ENCODE measurements around the gene SOX9.

DNA sequence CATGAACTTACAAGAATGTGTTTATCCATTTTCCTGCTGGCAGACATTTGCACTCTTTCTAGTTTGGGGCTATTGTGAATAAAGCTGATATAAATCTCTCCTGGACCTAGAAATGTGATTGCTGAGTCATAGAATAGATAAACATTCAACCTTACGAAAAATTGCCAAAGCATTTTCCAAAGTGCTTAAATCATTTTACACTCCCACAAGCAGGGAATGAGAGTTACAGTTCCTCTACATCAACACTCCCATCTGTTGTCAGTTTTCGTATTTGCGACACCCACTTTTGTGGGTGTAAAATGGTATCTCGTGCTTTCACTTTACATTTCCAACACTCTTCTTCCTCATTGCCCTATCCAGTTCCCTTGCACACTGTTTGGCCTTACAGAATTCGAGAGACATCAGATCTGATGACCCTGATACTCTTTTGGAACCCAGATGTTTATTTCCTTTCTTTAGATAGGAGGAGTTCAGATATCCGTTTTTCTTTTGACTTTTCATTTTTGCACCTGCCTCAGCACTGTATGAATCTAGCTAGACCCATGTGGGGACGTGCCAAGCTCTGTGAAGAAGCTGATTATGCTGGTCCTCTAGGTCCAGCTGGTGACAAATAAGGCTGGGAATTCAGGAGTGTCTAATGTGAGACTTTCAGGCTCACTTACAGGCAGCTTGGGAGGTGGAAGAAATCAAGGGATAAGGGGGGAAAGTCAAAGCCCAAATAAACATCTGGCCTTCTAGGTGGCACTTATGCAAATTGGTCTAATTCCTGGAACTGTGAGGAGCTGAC lies 14.0 kb downstream of the SOX9 start:
- TF ChIP-seq POLR2AphosphoS5 (IDR thresholded peaks at IDR 0.05; ENCODE audit: control insufficient read depth, insufficient read depth, low read depth, low read length) (no peak), ZFP1 (CRISPR knock-in tag; IDR thresholded peaks at IDR 0.05) (no peak), KLF6 (CRISPR knock-in tag; IDR thresholded peaks at IDR 0.05; ENCODE audit: borderline replicate concordance) (no peak), ZHX1 (conservative IDR thresholded peaks at IDR 0.05; ENCODE audit: low read length) (no peak), CTCF (IDR thresholded peaks at IDR 0.05 in 2 of 3, conservative IDR thresholded peaks at IDR 0.05 in 1 of 3; ENCODE audit: insufficient read depth in 2 of 3, low read depth in 1 of 3, low read length in 3 of 3) (no peak)
- TF ChIP-seq, protein P1, sequence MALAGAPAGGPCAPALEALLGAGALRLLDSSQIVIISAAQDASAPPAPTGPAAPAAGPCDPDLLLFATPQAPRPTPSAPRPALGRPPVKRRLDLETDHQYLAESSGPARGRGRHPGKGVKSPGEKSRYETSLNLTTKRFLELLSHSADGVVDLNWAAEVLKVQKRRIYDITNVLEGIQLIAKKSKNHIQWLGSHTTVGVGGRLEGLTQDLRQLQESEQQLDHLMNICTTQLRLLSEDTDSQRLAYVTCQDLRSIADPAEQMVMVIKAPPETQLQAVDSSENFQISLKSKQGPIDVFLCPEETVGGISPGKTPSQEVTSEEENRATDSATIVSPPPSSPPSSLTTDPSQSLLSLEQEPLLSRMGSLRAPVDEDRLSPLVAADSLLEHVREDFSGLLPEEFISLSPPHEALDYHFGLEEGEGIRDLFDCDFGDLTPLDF (CRISPR knock-in tag; IDR thresholded peaks at IDR 0.05), result no peak

Data from K562 (cell line).